Keratinocyte (primary cell): ENCODE measurements around the gene HOTAIR. TPM values are rescaled to one million over a fixed set of nuclear protein-coding genes. Genes with fewer than 3 reads are reported as not detected.
A peak's percentile ranks its signal among the peaks of the same experiment; 100 is the strongest.

Source experiments
- DNase-seq: peaks from one replicate; pipeline ENCODE4 v3.0.0-alpha.2; 2011; ENCODE audit warnings: low read depth, missing footprints, low spot score
- FAIRE-seq: peaks from 2 replicates; lab custom pipeline; 2011; peaks lifted over from hg19 to GRCh38; lab: Jason Lieb, UNC
- H2AFZ ChIP-seq: 2 replicates; pipeline ENCODE4 v1.6.0; 2012; ENCODE audit warnings: low read length, control low read depth, inconsistent platforms; ENCODE audit not compliant: control insufficient read depth
- H3K27ac ChIP-seq: 2 replicates; pipeline ENCODE4 v1.5.1; 2011; ENCODE audit warnings: low read length; ENCODE audit not compliant: control insufficient read depth, insufficient read depth
- H3K27me3 ChIP-seq: 3 replicates; pipeline ENCODE4 v1.6.0; 2011; ENCODE audit warnings: low read length; ENCODE audit not compliant: control insufficient read depth, insufficient read depth; ENCODE audit errors: extremely low read depth
- H3K36me3 ChIP-seq, 2 experiments: 2 replicates in 1 of 2; 3 replicates in 1 of 2; pipeline ENCODE4 v1.5.1; 2011; ENCODE audit warnings: low read length in 2 of 2, mild to moderate bottlenecking in 1 of 2; ENCODE audit not compliant: control insufficient read depth in 2 of 2, insufficient read depth in 2 of 2; ENCODE audit errors: extremely low read depth in 1 of 2
- H3K4me1 ChIP-seq: 3 replicates; pipeline ENCODE4 v1.5.1; 2011; ENCODE audit warnings: low read length; ENCODE audit not compliant: control insufficient read depth, insufficient read depth; ENCODE audit errors: extremely low read depth
- H3K4me2 ChIP-seq: 3 replicates; pipeline ENCODE4 v1.6.0; 2011; ENCODE audit warnings: low read depth, low read length; ENCODE audit not compliant: control insufficient read depth, insufficient read depth; ENCODE audit errors: extremely low read depth
- H3K4me3 ChIP-seq, 3 experiments: fragments of 200-600 bp in 1 of 3; sonication (generic) in 1 of 3; 2 replicates in 2 of 3; 3 replicates in 1 of 3; pipeline ENCODE4 v1.5.1; 2011 to 2016; ENCODE audit warnings: low read length in 3 of 3, mild to moderate bottlenecking in 3 of 3, control low read depth in 2 of 3, inconsistent platforms in 1 of 3, low read depth in 1 of 3, mixed read lengths in 1 of 3, mixed run types in 1 of 3, moderate library complexity in 1 of 3; ENCODE audit not compliant: control insufficient read depth in 2 of 3, insufficient read depth in 2 of 3; ENCODE audit errors: extremely low read depth in 1 of 3
- H3K79me2 ChIP-seq: 2 replicates; pipeline ENCODE4 v1.6.0; 2012; ENCODE audit warnings: low read length; ENCODE audit not compliant: control insufficient read depth, insufficient read depth
- H3K9ac ChIP-seq: 3 replicates; pipeline ENCODE4 v1.6.0; 2011; ENCODE audit warnings: low read length; ENCODE audit not compliant: control insufficient read depth, insufficient read depth; ENCODE audit errors: extremely low read depth
- H3K9me1 ChIP-seq: 3 replicates; pipeline ENCODE4 v1.6.0; 2011; ENCODE audit warnings: low read length; ENCODE audit not compliant: control insufficient read depth, insufficient read depth; ENCODE audit errors: extremely low read depth
- H3K9me3 ChIP-seq: 2 replicates; pipeline ENCODE4 v1.5.1; 2012; ENCODE audit warnings: low read depth, low read length; ENCODE audit not compliant: control insufficient read depth
- H4K20me1 ChIP-seq: 3 replicates; pipeline ENCODE4 v1.6.0; 2011; ENCODE audit warnings: low read length; ENCODE audit not compliant: control insufficient read depth, insufficient read depth; ENCODE audit errors: extremely low read depth
- CTCF ChIP-seq, 3 experiments: IDR thresholded peaks in 1 of 3; conservative IDR thresholded peaks in 1 of 3; optimal IDR thresholded peaks in 1 of 3; 2 replicates in 2 of 3; 3 replicates in 1 of 3; pipeline versions ENCODE3 to v1.5.1; 2011; ENCODE audit warnings: low read length in 3 of 3, mild to moderate bottlenecking in 3 of 3, moderate library complexity in 2 of 3, control low read depth in 1 of 3, inconsistent platforms in 1 of 3; ENCODE audit not compliant: insufficient read depth in 2 of 3; ENCODE audit errors: extremely low read depth in 1 of 3
- EZH2 ChIP-seq: IDR thresholded peaks from one replicate; pipeline ENCODE4 v1.6.1; 2012; ENCODE audit warnings: inconsistent platforms, mild to moderate bottlenecking, low read length, moderate library complexity
- dilution Hi-C: fragments of 300-500 bp; cut with MboI; formaldehyde crosslinking; loops from one replicate; pipeline ENCODE4 v1.7.0; 2020; ENCODE audit warnings: low sequenced_read_pairs; ENCODE audit not compliant: extremely low pct_ligation_motif_present
- polyA plus RNA-seq, 5 experiments: library from polyadenylated mRNA; depleted of rRNA in 3 of 5; stranded (reverse) in 3 of 5; stranded (forward) in 1 of 5; unstranded in 1 of 5; fragments of >200 nt; gene quantifications; 1 replicate in 1 of 5; 2 replicates in 3 of 5; 3 replicates in 1 of 5; pipeline versions ENCODE4 v1.2.1 to v1.2.3, GENCODE V29; 2011 to 2012; ENCODE audit warnings: missing spikeins in 2 of 5, low read depth in 1 of 5, low replicate concordance in 1 of 5

Gene HOTAIR
- polyA plus RNA-seq, 1 donor (not counting 4 experiments of a cell fraction or from before 2014, with no cell fraction given), result 4.0 TPM

GRCh38 chr12:53975064-53975471, 314 bp upstream of the HOTAIR start:
- Histone ChIP-seq H3K27ac (no peak overlapping the region), H3K36me3 (no peaks in the 10 kb centered on the region), H3K27me3 (no peaks in the 10 kb centered on the region), H3K4me1 (peaks cover 39% of the 10 kb centered on the region), H4K20me1 (no peaks in the 10 kb centered on the region), H3K9ac (peak overlapping the region; percentile 89), H3K9me3 (no peaks in the 10 kb centered on the region), H3K9me1 (no peaks in the 10 kb centered on the region), H3K79me2 (peaks cover 22% of the 10 kb centered on the region), H2AFZ (no peak overlapping the region), H3K4me2 (peak overlapping the region; percentile 81), H3K4me3 (peak overlapping the region; percentile 54 to 89 (median 68))
- dilution Hi-C loops, result no loop called here
- FAIRE-seq, result no peak
- TF ChIP-seq EZH2 (no peak), CTCF (optimal IDR thresholded peaks at IDR 0.05 in 1 of 3, IDR thresholded peaks at IDR 0.05 in 1 of 3, conservative IDR thresholded peaks at IDR 0.05 in 1 of 3; ENCODE audit: extremely low read depth in 1 of 3, insufficient read depth in 2 of 3, low read length in 3 of 3) (no peak)
- DNase-seq, result no peak

GRCh38 chr12:53973236-53974042, 1.3 kb downstream of the HOTAIR start:
- DNase-seq (no peak), FAIRE-seq (no peak)
- peak overlapping the region; percentile 89 for H3K9ac ChIP-seq

More at GRCh38 chr12:53973236-53974042, 1.3 kb downstream of the HOTAIR start:
- no peaks in the 10 kb centered on the region for H3K36me3 ChIP-seq
- no peaks in the 10 kb centered on the region for H3K9me1 ChIP-seq
- H3K27me3 ChIP-seq, result no peaks in the 10 kb centered on the region
- dilution Hi-C loops, result no loop called here
- peak overlapping the region; percentile 78 for H2AFZ ChIP-seq
- H3K9me3 ChIP-seq, result no peaks in the 10 kb centered on the region
- H4K20me1 ChIP-seq, result no peaks in the 10 kb centered on the region
- H3K4me3 ChIP-seq, result peak overlapping the region; percentile 54 to 89 (median 68)
- peaks cover 22% of the 10 kb centered on the region for H3K79me2 ChIP-seq
- H3K27ac ChIP-seq, result peak overlapping the region; percentile 74
- TF ChIP-seq EZH2, result no peak
- TF ChIP-seq CTCF (optimal IDR thresholded peaks at IDR 0.05 in 1 of 3, IDR thresholded peaks at IDR 0.05 in 1 of 3, conservative IDR thresholded peaks at IDR 0.05 in 1 of 3; ENCODE audit: extremely low read depth in 1 of 3, insufficient read depth in 2 of 3, low read length in 3 of 3), result peak in 1 of 3 experiments; percentile 9
- peaks cover 28% of the 10 kb centered on the region for H3K4me1 ChIP-seq
- H3K4me2 ChIP-seq, result peak overlapping the region; percentile 81
